ENCODE measurements around the gene MEX3B.
"Not testable (repeated sequence)": the region's sequence is repeated elsewhere in the genome, so short reads cannot be mapped to it uniquely, and the experiment has no call there.

The MEX3B gene

GRCh38 chr15:82048811-82049210, 3.0 kb upstream of the MEX3B start:
- no peak for DNase-seq (ENCODE audit: low read depth)

GRCh38 chr15:82047453-82048400, 1.9 kb upstream of the MEX3B start:
- DNase-seq (ENCODE audit: low read depth), result peak; percentile 3

DNA sequence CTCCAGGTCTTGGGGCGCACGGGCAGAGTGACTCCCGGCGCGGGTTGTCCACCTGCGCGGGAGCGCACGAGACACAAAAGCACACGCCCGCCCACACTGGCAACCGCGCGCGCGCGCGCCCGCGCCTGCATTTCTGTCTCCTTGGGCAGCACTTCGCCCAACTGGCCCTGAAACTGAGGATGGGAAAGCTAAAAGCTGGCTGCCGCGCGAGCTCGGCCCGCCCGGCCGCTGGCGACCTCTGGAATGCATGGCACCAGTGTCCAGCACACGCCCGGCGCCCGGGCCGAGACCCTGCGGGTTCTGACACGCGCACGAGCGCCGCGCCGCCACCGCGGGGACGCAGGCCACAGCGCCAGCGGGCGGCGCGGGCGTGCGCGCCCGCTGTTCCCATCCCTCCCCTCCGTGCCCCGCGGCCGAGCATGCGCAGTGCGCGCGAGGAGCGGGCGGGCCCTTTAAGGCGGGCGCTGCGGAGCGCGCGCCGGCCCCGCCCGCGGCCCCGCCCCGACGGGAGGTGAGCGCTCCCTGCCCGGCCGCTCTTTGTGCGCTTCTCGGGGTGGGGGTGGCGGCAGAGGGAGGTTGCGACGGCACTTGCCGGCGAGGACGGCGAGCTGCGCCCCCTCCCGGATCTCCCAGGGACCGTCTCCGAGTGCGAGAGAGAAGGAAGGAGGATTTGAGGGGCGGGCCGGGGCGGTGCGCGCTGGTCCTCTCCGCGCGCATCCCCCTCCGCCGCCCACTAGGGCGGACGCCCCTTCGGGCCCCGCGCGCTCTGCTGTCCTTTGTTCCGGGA, 1.0 kb upstream of the MEX3B start:
- DNase-seq (ENCODE audit: low read depth), result peak; percentile 40

GRCh38 chr15:82045179-82045891, 483 bp downstream of the MEX3B start:
- peak; percentile 5 for DNase-seq (ENCODE audit: low read depth)

DNA sequence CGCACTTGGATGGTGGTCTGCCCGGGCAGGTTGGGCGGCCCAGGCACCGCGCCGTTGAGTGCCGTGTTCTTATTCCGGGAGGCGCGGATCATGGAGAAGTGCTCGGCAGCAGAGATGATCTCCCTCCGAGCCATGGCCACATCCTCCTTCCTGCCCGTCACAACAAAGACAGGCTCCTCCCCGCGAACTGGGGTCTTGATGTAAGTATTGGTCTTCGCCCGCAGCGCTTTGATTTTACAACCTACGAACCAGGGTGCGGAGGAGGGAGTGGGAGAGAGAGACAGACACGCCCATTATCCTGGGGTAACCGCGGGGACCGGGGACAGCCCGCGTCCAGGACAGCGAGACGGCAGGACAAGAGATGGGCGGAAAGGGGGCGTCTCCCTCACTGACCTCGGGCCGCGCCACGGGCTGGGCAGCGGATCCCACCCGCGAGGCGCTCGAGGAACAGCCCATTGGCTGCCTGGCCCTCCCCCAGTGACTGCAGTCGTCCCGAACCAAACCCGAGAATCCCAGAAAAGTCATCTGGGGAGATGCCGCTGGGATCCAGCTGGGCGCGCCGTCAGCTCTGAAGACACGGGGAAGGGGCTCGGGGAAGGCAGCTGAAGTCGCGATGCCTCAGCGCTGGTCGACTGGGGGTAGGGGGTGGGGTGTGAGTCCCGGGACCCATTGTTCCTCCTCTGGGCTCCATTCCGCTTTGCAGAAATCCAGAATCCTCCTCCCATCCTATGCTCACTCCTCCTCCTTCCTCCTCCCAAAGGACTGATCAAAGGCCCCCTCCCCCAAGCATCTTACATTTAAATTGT, 1.2 kb downstream of the MEX3B start:
- DNase-seq (ENCODE audit: low read depth), result peak; percentile 24

- DNase-seq (ENCODE audit: low read depth), result peak; percentile 1
Observed at GRCh38 chr15:82043796-82044372, 1.9 kb downstream of the MEX3B start.

GRCh38 chr15:82043130-82043673, 2.6 kb downstream of the MEX3B start:
- DNase-seq (ENCODE audit: low read depth), result no peak

GRCh38 chr15:82040862-82041261, 5.0 kb downstream of the MEX3B start:
- no peak for DNase-seq (ENCODE audit: low read depth)

DNA sequence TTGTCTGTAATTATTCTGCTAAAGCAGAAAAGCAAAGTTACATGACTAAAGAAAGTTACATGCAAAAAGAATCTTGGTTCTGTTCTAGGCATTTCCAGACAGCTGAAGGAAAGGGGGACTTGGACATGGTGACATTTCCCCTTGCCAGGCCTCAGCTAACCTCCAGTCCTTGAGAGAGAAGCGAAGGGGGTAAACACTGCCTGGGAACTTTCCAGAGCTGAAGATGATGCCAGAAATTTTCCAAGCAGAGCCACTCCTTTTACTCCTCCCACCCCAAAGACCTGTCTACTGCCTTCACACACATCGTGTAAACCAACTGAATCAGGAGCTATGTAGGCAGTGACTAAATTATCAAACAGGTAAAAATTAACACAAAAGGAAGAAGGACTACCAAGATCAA, 5.4 kb downstream of the MEX3B start:
- no peak for DNase-seq (ENCODE audit: low read depth)

DNA sequence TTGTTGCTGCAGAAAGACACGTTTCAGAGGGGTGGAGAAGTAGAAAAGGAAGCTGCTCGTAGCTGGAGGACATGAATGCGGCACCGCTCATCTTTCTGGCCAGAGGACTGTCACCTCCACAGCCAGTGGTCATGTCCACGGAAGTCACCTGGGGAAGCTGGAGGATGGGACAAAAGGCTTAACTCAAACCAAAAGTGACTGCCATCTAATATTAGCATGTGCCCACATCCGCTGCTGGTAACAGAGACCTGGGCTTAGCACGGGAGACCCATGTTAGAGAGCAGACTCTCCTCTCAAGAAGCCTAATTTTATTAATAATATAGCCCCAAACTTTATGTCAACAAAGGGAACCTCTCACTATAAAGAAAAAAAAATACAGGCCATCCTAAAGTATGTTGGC, 5.9 kb downstream of the MEX3B start:
- no peak for DNase-seq (ENCODE audit: low read depth)

DNA sequence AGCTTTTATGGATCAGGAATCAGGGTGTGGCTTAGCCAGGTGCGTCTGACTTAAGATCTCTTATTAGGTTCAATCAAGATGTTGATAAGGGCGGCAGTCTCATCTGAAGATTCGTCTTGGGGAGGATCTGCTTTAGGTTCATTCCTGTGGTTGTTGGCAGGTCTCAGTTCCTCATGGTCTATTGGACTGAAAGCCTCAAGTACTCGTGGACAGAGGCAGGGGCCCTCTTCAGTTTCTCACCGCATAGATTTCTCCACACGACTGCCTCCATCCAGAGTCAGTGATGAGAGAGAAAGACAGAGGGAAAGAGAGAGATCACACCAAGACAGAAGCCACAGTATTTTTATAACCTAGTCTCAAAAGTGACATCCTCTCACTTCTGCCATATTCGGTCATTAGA, 9.4 kb downstream of the MEX3B start:
- no peak for DNase-seq (ENCODE audit: low read depth)

- no peak for DNase-seq (ENCODE audit: low read depth)
Observed at GRCh38 chr15:82031871-82032270, 13.9 kb downstream of the MEX3B start.

GRCh38 chr15:82030176-82030575, 15.6 kb downstream of the MEX3B start:
- DNase-seq (ENCODE audit: low read depth), result no peak

- not testable (repeated sequence) for DNase-seq (ENCODE audit: low read depth)
Observed at GRCh38 chr15:82028163-82028562, 17.7 kb downstream of the MEX3B start.

GRCh38 chr15:82021992-82022391, 23.8 kb downstream of the MEX3B start:
- peak; percentile 23 for DNase-seq (ENCODE audit: low read depth)

DNA sequence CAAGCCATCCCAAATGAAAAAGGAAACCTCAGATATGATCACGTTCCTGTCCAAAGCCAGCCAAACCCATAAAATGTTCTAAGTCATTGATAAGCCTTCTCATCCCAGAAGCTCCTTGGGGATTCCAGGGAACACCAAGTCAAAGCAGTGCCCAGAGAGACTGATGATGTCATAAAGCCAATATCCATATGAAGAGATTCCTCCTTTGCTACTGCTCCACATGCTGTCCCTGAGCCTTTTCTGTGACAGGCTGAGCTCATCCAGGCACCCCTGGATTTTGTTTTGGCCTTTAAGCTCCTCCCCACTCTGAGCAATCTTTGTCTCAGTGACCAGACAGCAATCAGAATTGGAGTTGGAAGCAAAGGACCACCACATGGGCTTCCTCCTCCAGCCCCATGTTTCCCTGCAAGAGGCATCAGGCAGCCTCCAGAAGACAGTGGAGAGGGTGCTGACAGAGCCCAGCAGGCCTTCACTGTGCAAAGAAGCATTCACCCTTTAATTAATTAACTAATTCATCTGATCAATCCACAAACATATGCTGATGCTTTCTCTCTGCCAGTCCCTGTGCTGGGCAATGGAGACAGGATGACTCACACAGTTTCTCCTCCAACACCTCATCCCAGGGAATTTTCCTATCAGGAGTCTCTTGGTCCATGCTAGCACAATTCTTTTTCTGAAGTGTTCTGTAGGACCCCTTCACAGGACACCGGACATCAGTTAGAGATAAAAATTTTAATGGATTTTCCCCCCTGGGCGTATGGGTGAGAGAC, 25.0 kb downstream of the MEX3B start:
- DNase-seq (ENCODE audit: low read depth), result no peak

GRCh38 chr15:82018201-82018600, 27.6 kb downstream of the MEX3B start:
- DNase-seq (ENCODE audit: low read depth), result no peak

- DNase-seq (ENCODE audit: low read depth), result no peak
Observed at GRCh38 chr15:82017656-82018055, 28.2 kb downstream of the MEX3B start.

GRCh38 chr15:82014989-82015388, 30.8 kb downstream of the MEX3B start:
- no peak for DNase-seq (ENCODE audit: low read depth)

GRCh38 chr15:82012908-82013307, 32.9 kb downstream of the MEX3B start:
- no peak for DNase-seq (ENCODE audit: low read depth)
